Effector memory CD4-positive, alpha-beta T cell (primary cell): ENCODE results near the gene ALDH2.
A peak's percentile ranks its signal among the peaks of the same experiment; 100 is the strongest.
"Not testable (repeated sequence)": the region's sequence is repeated elsewhere in the genome, so short reads cannot be mapped to it uniquely, and the experiment has no call there.

Source experiments
- DNase-seq, 3 donors: peaks; one replicate each; pipeline ENCODE4 v3.0.0-alpha.2; 2020
- H3K27ac ChIP-seq: 2 replicates; pipeline ENCODE4 v1.7.0; 2013; ENCODE audit warnings: mild to moderate bottlenecking, low read length, moderate library complexity; ENCODE audit not compliant: insufficient read depth, poor library complexity, severe bottlenecking
- H3K27me3 ChIP-seq: replicated peaks from 2 replicates; pipeline ENCODE4 v1.7.0; 2013; ENCODE audit warnings: mild to moderate bottlenecking, low read length; ENCODE audit not compliant: insufficient read depth, control insufficient read depth, poor library complexity, severe bottlenecking
- H3K36me3 ChIP-seq: 2 replicates; pipeline ENCODE4 v1.7.0; 2013; ENCODE audit warnings: mild to moderate bottlenecking, low read length, moderate library complexity; ENCODE audit not compliant: control insufficient read depth, insufficient read depth
- H3K4me1 ChIP-seq: 2 replicates; pipeline ENCODE4 v1.7.0; 2013; ENCODE audit warnings: low read length, mild to moderate bottlenecking; ENCODE audit not compliant: control insufficient read depth, insufficient read depth, poor library complexity, severe bottlenecking
- H3K4me3 ChIP-seq: 2 replicates; pipeline ENCODE4 v1.7.0; 2013; ENCODE audit warnings: low read length, low read depth, mild to moderate bottlenecking; ENCODE audit not compliant: insufficient read depth, poor library complexity, severe bottlenecking
- H3K9me3 ChIP-seq: 2 replicates; pipeline ENCODE4 v1.7.0; 2013; ENCODE audit warnings: mild to moderate bottlenecking, low read length, moderate library complexity; ENCODE audit not compliant: control insufficient read depth

The ALDH2 gene

DNA sequence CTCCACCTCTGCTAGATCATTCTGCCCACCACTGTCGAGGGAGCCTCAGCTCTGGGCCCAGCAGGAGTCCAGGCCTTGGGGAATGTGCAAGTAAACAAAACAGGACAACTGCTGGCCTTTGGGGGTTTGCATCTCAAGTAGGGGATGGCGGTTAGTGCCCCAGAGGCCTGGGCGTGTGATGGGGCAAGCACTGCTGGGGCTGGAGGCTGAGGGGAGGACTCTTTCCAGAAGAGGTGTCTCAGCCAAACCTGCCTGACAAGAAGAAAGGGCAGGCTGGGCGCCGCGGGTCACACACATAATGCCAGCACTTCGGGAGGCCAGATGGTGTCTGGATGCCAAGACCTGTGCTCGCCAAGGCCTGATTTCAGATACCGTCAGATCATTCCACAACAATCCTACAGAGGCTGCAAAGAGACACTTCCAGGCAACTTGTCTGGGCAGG lies 8.6 kb upstream of the ALDH2 start:
- H3K27ac ChIP-seq: no peak overlapping the region
- H3K36me3 ChIP-seq: peaks cover 22% of the 10 kb centered on the region
- no peak for DNase-seq
- no peaks in the 10 kb centered on the region for H3K27me3 ChIP-seq
- no peaks in the 10 kb centered on the region for H3K9me3 ChIP-seq
- no peaks in the 10 kb centered on the region for H3K4me1 ChIP-seq
- no peak overlapping the region for H3K4me3 ChIP-seq

DNA sequence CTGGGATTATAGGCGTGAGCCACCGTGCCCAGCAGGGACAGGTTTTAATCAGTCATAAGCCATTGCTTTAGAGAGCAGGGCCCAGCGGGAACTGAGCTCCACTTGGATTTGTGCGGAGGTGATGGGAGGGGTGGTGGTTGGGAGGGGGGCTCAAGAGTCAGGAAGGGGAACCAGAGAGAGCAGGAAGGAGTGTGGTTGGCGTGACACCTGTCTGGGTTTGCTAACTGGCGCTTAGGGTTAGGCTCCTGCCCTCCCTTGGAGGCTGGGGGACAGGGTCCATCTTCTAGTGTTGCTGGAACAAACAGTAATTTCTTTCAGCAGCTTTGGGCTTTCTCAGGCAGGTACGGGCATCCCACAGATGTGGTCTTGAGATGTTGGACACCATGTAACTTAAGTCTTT lies 7.5 kb upstream of the ALDH2 start:
- no peak for DNase-seq
- Histone ChIP-seq H3K4me1 (no peaks in the 10 kb centered on the region), H3K27ac (no peak overlapping the region), H3K36me3 (peaks cover 16% of the 10 kb centered on the region), H3K9me3 (no peaks in the 10 kb centered on the region), H3K4me3 (no peak overlapping the region), H3K27me3 (no peaks in the 10 kb centered on the region)

DNA sequence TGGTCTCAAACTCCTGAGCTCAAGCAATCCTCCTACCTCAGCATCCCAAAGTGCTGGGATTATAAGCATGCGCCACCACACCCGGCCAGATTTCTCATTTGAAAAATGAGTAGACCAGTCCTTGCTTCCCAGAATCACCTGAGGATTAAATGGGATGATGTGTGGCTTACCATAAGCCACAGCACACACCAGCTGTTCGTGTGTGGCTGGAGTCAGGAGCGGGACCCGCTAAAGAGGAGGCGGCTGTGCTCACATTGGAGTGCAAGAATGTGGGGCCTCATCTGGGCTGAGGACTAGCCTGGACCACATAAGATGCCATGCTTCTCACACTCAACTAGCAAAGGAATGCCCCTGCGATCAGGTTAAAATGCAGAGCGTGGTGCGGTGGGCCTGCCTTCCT lies 6.7 kb upstream of the ALDH2 start:
- Histone ChIP-seq H3K36me3 (peaks cover 16% of the 10 kb centered on the region), H3K27me3 (no peaks in the 10 kb centered on the region), H3K27ac (no peak overlapping the region), H3K4me3 (no peak overlapping the region), H3K4me1 (no peaks in the 10 kb centered on the region), H3K9me3 (no peaks in the 10 kb centered on the region)
- no peak for DNase-seq

DNA sequence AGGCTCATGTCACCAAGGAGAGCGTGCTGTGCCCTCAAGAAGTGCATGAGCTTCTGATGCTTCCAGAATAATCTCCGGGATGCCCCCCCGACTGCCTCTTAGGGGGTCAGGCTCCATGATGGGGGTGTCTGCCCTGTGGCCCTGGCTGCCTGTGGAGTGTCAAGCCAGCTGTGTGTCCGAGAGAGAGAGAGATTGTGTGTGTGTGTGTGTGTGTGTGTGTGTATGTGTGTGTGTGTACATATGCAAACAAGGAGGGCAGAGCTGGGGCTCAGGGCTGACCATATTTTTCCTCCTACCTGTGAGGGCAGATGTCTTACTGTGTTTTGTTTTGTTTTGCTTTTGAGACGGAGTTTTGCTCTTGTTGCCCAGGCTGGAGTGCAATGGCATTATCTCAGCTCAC lies 5.6 kb upstream of the ALDH2 start:
- Histone ChIP-seq H3K4me1 (no peaks in the 10 kb centered on the region), H3K36me3 (peaks cover 8% of the 10 kb centered on the region), H3K4me3 (no peak overlapping the region), H3K9me3 (no peaks in the 10 kb centered on the region), H3K27me3 (no peaks in the 10 kb centered on the region), H3K27ac (no peak overlapping the region)
- DNase-seq: no peak

DNA sequence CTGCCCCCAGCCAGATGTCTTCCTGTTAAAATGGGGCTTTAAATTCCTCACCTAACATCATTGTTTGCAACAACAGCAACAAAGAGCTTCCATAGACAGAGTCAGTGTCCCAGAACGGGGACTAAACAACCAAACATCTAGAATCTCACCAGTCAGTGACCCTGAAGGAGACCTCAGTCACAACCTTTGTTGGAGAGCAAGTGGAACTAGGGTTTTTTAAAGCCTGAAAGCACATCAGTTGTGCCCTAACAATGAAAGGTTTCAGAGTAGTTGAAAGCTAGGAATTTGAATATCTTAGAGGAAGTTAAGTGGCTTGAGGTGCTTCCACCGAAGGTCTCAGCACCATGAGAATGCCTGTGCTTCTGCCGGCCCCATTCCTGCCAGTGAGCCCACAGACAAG lies 5.0 kb upstream of the ALDH2 start:
- peaks cover 5% of the 10 kb centered on the region for H3K4me1 ChIP-seq
- no peak for DNase-seq
- peaks cover 6% of the 10 kb centered on the region for H3K36me3 ChIP-seq
- H3K27ac ChIP-seq: no peak overlapping the region
- no peaks in the 10 kb centered on the region for H3K9me3 ChIP-seq
- H3K4me3 ChIP-seq: no peak overlapping the region
- H3K27me3 ChIP-seq: peaks cover 5% of the 10 kb centered on the region

DNA sequence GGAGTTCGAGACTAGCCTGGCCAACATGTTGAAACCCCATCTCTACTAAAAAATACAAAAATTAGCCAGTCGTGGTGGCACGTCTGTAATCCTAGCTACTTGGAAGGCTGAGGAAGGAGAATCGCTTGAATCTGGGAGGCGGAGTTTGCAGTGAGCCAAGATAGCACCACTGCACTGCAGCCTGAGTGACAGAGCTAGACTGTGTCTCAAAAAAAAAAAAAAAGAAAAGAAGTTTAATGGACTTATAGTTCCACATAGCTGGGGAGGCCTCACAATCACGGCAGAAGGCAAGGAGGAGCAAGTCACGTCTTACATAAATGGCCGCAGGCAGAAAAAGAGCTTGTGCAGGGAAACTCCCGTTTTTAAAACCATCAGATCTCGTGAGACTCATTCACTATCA lies 3.2 kb upstream of the ALDH2 start:
- not testable (repeated sequence) for H3K4me3 ChIP-seq, H3K9me3 ChIP-seq, H3K36me3 ChIP-seq, H3K4me1 ChIP-seq, DNase-seq, H3K27ac ChIP-seq, H3K27me3 ChIP-seq

DNA sequence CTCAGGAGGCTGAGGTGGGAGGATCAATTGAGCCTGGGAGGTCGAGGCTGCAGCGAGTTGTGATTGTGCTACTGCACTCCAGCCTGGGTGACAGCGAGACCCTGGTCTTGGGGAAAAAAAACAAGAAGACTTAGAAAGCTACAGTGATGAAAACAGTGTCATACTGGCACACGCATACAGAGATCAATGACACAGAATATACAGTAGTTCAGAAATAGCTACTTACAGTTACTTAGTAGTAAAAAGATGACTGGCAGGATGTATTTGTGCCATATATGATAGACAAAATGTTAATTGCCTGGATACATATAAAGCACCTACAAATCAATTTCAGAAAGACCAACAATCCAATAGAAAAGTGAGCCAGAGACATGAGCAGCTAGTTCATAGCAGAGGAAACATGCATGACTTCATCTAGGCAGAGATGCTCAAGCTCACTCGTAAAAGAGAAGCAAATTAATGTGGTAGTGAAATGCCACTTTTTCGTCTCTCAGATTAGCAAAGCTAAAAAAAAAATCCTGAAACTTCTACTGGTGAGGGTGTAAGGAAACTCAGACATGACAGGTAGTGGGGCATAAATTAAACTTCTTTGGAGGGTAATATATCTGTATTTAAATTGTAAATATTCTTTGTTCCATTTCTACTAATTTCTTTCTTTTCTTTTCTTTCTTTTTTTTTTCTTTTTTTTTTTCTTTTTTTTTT lies 2.5 kb upstream of the ALDH2 start:
- no peak overlapping the region for H3K4me3 ChIP-seq
- no peaks in the 10 kb centered on the region for H3K36me3 ChIP-seq
- peaks cover 8% of the 10 kb centered on the region for H3K27me3 ChIP-seq
- no peak for DNase-seq
- H3K27ac ChIP-seq: no peak overlapping the region
- H3K4me1 ChIP-seq: peaks cover 9% of the 10 kb centered on the region
- no peaks in the 10 kb centered on the region for H3K9me3 ChIP-seq

DNA sequence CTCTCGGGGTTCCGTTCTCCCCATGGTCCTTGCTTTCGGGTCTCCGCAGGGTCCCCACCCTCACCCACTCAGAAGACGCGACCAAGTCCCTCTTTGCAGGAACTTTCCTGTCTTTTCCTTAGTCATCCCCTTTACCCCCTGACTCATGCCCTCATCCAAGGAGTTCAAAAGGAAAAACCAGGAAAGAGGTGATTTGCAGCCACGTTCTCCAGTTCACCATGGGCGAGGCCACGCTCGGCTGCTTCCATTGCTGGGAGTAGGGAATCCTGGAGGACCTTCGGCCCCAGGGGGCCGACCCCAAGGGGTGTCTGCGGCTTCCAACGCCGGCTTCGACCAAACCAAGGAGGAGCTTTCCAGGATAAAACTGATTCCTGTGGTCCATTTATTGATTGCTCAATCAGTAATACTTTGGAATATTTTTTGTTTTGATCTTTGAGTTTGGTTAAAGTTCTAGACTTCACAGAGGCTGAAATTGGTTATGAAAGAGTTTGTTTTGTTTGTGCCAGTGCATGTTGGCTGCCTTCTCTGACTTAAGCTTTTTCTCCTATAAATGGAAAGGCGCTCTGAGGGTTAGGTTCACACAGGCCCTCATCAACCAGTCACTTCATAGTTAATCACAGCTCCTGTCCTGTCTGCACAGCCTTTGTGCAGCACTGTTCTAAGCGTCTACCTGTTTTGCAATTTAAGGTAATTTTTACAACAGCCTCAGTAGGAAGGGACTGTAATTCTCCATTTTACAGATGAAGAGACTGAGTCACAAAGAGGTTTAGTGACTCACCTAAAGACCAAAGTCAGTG lies 827 bp downstream of the ALDH2 start:
- Histone ChIP-seq H3K4me1 (peaks cover 9% of the 10 kb centered on the region), H3K9me3 (no peaks in the 10 kb centered on the region), H3K4me3 (peak overlapping the region; percentile 48), H3K27ac (no peak overlapping the region), H3K36me3 (no peaks in the 10 kb centered on the region), H3K27me3 (peaks cover 8% of the 10 kb centered on the region)
- DNase-seq: no peak

DNA sequence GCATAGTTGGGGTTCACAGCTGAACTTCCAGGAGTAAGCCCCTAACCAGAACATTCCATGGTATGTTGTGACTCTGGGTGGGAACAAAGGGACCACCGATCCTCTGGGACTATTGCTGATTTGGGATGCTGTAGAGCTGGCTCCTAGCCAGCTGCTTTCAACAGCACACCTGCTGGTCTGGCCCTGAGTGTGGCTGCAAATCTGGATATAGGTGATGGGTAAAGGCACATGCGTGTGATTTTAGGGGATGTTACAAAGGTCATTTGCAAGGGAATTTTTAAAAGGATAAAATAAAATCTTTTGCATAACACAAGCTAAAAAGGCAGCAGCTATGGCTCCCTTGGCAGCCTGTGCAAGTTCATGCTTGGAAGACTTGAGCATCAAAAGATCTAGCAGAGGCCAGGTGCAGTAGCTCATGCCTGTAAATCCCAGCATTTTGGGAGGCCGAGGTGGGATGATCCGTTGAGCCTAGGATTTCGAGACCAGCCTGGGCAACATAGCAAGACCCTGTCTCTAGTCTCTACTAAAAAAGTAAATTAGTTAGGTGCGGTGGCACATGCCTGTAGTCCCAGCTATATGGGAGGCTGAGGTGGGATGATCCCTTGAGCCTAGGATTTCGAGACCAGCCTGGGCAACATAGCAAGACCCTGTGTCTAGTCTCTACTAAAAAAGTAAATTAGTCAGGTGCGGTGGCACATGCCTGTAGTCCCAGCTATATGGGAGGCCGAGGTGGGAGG lies 1.6 kb downstream of the ALDH2 start:
- Histone ChIP-seq H3K4me3 (no peak overlapping the region), H3K36me3 (no peaks in the 10 kb centered on the region), H3K4me1 (peaks cover 9% of the 10 kb centered on the region), H3K27ac (no peak overlapping the region), H3K9me3 (no peaks in the 10 kb centered on the region), H3K27me3 (peaks cover 8% of the 10 kb centered on the region)
- no peak for DNase-seq

DNA sequence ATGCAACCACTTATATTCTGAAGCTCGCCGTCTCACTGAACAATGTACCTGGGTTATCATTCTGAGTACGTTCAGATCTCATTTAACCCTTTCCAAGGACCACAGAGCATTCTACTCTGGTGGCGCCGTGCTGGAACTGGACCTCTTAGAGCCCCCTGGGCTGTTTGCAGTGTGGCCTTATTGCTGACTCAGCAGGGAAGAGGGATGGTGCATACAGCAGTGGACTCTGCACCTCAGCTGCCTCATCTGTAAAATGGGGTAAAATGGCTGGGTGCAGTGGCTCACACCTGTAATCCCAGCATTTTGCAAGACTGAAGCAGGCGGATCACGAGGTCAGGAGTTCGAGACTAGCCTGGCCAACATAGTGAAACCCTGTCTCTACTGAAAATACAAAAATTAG lies 2.9 kb downstream of the ALDH2 start:
- Histone ChIP-seq H3K4me1 (peaks cover 9% of the 10 kb centered on the region), H3K36me3 (no peaks in the 10 kb centered on the region), H3K9me3 (no peaks in the 10 kb centered on the region), H3K27ac (no peak overlapping the region), H3K27me3 (peaks cover 8% of the 10 kb centered on the region), H3K4me3 (no peak overlapping the region)
- no peak for DNase-seq
